Fibroblast of lung (primary cell): Measurements from ENCODE around the gene TCTN1. TPM values are rescaled to one million over a fixed set of nuclear protein-coding genes. Genes with fewer than 3 reads are reported as not detected.
A peak's percentile ranks its signal among the peaks of the same experiment; 100 is the strongest.

ENCODE experiments used
- DNase-seq, 2 donors: peaks; one replicate each; pipeline versions ENCODE4 v3.0.0 to v3.0.0-alpha.2; 2010; ENCODE audit warnings: low read depth in 2 of 2
- H2AFZ ChIP-seq: 2 replicates; pipeline ENCODE4 v1.5.1; 2012; ENCODE audit warnings: low read length, control low read depth, inconsistent platforms
- H3K27ac ChIP-seq: 2 replicates; pipeline ENCODE4 v1.5.1; 2011; ENCODE audit warnings: low read length, control low read depth; ENCODE audit not compliant: insufficient read depth
- H3K27me3 ChIP-seq: 2 replicates; pipeline ENCODE4 v1.5.1; 2011; ENCODE audit warnings: mild to moderate bottlenecking, low read length; ENCODE audit not compliant: control insufficient read depth, insufficient read depth
- H3K36me3 ChIP-seq: 2 replicates; pipeline ENCODE4 v1.5.1; 2011; ENCODE audit warnings: low read length; ENCODE audit not compliant: control insufficient read depth, insufficient read depth
- H3K4me1 ChIP-seq: 2 replicates; pipeline ENCODE4 v1.5.1; 2011; ENCODE audit warnings: low read length; ENCODE audit not compliant: control insufficient read depth, insufficient read depth; ENCODE audit errors: extremely low read depth
- H3K4me2 ChIP-seq: 2 replicates; pipeline ENCODE4 v1.5.1; 2011; ENCODE audit warnings: low read length, control low read depth; ENCODE audit not compliant: insufficient read depth; ENCODE audit errors: extremely low read depth
- H3K4me3 ChIP-seq, 4 experiments: fragments of 200-600 bp in 1 of 4; sonication (generic) in 1 of 4; replicated peaks in 1 of 4; 2 replicates each; pipeline ENCODE4 v1.5.1; 2011 to 2016; ENCODE audit warnings: low read length in 4 of 4, low read depth in 3 of 4, mild to moderate bottlenecking in 3 of 4, control low read depth in 2 of 4, inconsistent platforms in 1 of 4, mixed read lengths in 1 of 4; ENCODE audit not compliant: insufficient read depth in 1 of 4; ENCODE audit errors: control extremely low read depth in 1 of 4
- H3K79me2 ChIP-seq: 2 replicates; pipeline ENCODE4 v1.5.1; 2012; ENCODE audit warnings: mild to moderate bottlenecking, low read length, inconsistent platforms; ENCODE audit not compliant: control insufficient read depth, insufficient read depth
- H3K9ac ChIP-seq: 2 replicates; pipeline ENCODE4 v1.5.1; 2011; ENCODE audit warnings: mild to moderate bottlenecking, low read length, control low read depth; ENCODE audit not compliant: insufficient read depth
- H3K9me3 ChIP-seq: 2 replicates; pipeline ENCODE4 v1.5.1; 2012; ENCODE audit warnings: low read depth, low read length; ENCODE audit not compliant: control insufficient read depth, insufficient read depth
- H4K20me1 ChIP-seq: 2 replicates; pipeline ENCODE4 v1.5.1; 2011; ENCODE audit warnings: low read length; ENCODE audit not compliant: control insufficient read depth, insufficient read depth; ENCODE audit errors: extremely low read depth
- EZH2 ChIP-seq: IDR thresholded peaks from 2 replicates; pipeline ENCODE4 v1.5.1; 2012; ENCODE audit warnings: low read length, control low read depth, mild to moderate bottlenecking; ENCODE audit errors: missing control alignments
- polyA plus RNA-seq, 2 donors: library from polyadenylated mRNA; depleted of rRNA in 1 of 2; stranded (reverse) in 1 of 2; unstranded in 1 of 2; fragments of >200 nt; gene quantifications; 2 replicates each; pipeline ENCODE4 v1.2.1, GENCODE V29; 2011 to 2012; ENCODE audit warnings: missing spikeins in 1 of 2
- total RNA-seq: library from RNA; depleted of rRNA; stranded (reverse); fragments of >200 nt; gene quantifications from 2 replicates; pipeline ENCODE4 v1.2.1, GENCODE V29; 2014
- TF ChIP-seq, protein P1 (sequence below), 2 donors: IDR thresholded peaks in 1 of 2; conservative IDR thresholded peaks in 1 of 2; 1 replicate in 1 of 2; 2 replicates in 1 of 2; pipeline ENCODE4 v1.5.1; 2011 to 2012; ENCODE audit warnings: low read length in 2 of 2, control low read depth in 1 of 2, inconsistent platforms in 1 of 2, low read depth in 1 of 2, mild to moderate bottlenecking in 1 of 2

Gene TCTN1
- total and polyA plus RNA-seq, 2 donors (not counting 1 experiment from before 2014, with no cell fraction given), result 25.0 to 27.4 TPM

DNA sequence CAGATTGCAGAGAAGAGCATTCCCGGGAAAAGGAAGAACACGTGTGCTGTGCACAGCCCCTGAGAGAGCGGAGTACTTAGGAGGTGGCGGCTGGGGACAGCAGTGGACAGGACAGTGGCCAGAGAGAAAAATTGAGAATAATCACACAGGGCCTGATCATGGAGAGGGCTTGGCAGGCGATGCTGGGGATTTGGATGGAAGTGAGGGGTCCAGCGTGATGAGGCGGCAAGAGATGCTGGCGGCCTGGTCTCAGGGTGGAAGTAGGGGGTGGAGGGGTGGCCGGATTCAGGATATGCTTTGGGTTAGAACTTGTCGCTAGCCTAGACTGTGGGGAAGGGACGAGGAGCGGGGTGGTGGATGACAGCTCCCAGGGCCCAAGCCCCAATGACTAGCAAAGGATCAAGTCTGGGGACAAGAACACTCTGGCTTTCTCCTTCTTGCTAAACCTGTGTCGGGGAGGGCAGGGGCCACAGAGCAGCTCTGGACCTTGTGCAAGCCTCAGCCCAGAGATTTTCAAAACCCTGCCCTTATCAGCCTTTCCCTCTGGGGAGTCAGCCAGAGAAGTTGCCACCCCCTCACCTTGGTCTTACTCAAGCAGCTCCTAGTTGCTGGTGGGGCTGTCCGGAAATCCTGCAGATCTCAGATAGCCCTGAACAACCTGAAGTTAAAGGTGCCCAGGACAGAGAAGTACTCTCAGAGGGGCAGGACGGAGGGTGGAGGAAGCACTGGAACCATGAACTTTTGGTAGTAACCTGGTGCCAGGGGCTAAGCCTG, 73.7 kb downstream of the TCTN1 start:
- H3K4me1 ChIP-seq, result peaks cover 3% of the 10 kb centered on the region
- no peak overlapping the region for H3K4me2 ChIP-seq
- no peaks in the 10 kb centered on the region for H4K20me1 ChIP-seq
- no peaks in the 10 kb centered on the region for H3K79me2 ChIP-seq
- H2AFZ ChIP-seq, result no peak overlapping the region
- TF ChIP-seq, protein P1, sequence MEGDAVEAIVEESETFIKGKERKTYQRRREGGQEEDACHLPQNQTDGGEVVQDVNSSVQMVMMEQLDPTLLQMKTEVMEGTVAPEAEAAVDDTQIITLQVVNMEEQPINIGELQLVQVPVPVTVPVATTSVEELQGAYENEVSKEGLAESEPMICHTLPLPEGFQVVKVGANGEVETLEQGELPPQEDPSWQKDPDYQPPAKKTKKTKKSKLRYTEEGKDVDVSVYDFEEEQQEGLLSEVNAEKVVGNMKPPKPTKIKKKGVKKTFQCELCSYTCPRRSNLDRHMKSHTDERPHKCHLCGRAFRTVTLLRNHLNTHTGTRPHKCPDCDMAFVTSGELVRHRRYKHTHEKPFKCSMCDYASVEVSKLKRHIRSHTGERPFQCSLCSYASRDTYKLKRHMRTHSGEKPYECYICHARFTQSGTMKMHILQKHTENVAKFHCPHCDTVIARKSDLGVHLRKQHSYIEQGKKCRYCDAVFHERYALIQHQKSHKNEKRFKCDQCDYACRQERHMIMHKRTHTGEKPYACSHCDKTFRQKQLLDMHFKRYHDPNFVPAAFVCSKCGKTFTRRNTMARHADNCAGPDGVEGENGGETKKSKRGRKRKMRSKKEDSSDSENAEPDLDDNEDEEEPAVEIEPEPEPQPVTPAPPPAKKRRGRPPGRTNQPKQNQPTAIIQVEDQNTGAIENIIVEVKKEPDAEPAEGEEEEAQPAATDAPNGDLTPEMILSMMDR (conservative IDR thresholded peaks at IDR 0.05 in 1 of 2, IDR thresholded peaks at IDR 0.05 in 1 of 2; ENCODE audit: low read depth in 1 of 2, low read length in 2 of 2), result no peak
- no peak for TF ChIP-seq EZH2
- H3K27ac ChIP-seq, result no peak overlapping the region
- no peaks in the 10 kb centered on the region for H3K9me3 ChIP-seq
- no peak for DNase-seq
- no peak overlapping the region for H3K4me3 ChIP-seq
- no peak overlapping the region for H3K9ac ChIP-seq
- H3K27me3 ChIP-seq, result peaks cover 9% of the 10 kb centered on the region
- H3K36me3 ChIP-seq, result no peaks in the 10 kb centered on the region

DNA sequence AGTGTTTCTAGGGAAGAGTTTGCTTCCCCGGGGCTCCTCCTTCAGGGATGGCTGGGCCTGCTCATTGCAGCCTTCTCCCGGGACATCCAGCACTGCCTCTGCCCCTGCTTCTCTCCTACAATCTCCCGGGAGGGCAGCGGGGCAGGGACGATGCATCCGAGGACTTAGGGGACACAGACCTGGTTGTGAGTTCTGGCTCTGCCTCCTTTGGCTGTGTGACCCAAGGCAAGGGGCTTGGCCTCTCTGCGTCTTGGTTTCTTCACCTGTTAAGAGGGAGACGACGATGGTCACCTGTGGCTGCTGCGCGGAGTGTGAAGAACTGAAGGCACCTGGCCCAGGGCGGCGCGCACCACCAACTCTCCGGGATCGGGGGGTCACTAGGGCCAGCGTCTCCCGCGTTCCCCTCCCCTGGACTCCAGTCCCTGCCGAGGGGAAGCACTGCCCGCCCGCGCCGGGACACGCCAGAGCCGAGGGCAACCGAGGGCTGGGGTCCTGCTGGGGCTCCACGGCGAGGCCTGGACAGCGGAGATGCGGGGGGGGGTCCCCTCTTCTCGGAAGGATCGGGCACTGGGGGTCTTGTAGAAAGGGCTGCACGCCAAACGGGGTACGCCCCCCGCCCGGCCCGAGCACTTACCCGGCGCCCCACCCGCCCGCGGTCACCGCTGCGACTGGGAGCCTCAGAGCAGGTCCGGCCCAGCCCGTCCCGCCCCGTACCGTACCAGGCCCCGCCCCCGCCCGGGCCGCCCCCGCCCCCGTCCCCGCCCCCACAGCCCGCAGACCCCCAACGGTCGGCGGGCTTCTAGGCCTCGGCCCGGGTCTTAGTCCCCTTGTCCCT, 74.7 kb downstream of the TCTN1 start, which contains the start of gene HVCN1:
Gene HVCN1 (minus strand): TSS at position 670 of the 835 bp plus-strand sequence. CDS start 5,870 bp downstream, outside the sequence.
- H3K4me3 ChIP-seq, result peak within 1 kb of the TSS; percentile 40 to 58 (median 44)
- H3K9me3 ChIP-seq, result no peaks in the 10 kb centered on the region
- H2AFZ ChIP-seq, result peak within 1 kb of the TSS; percentile 89
- H3K36me3 ChIP-seq, result no peaks in the 10 kb centered on the region
- H3K4me1 ChIP-seq, result peaks cover 3% of the 10 kb centered on the region
- no peak within 1 kb of the TSS for H3K27ac ChIP-seq
- DNase-seq, result peak in 1 of 2 donors; percentile 15
- no peaks in the 10 kb centered on the region for H3K79me2 ChIP-seq
- TF ChIP-seq, protein P1 (conservative IDR thresholded peaks at IDR 0.05 in 1 of 2, IDR thresholded peaks at IDR 0.05 in 1 of 2; ENCODE audit: low read depth in 1 of 2, low read length in 2 of 2), result no peak
- TF ChIP-seq EZH2, result no peak
- no peaks in the 10 kb centered on the region for H4K20me1 ChIP-seq
- no peak within 1 kb of the TSS for H3K9ac ChIP-seq
- peak within 1 kb of the TSS; percentile 90 for H3K4me2 ChIP-seq
- H3K27me3 ChIP-seq, result peaks cover 9% of the 10 kb centered on the region
